CD14-positive monocyte (primary cell): ENCODE measurements around the gene TCP11. TPM values are rescaled to one million over a fixed set of nuclear protein-coding genes. Genes with fewer than 3 reads are reported as not detected.

Experiments
- DNase-seq, 3 donors: peaks; one replicate each; pipeline ENCODE4 v3.0.0-alpha.2; 2011 to 2022
- H2AFZ ChIP-seq: 2 replicates; pipeline ENCODE4 v1.6.0; 2012; ENCODE audit warnings: mild to moderate bottlenecking, low read depth, low read length, inconsistent platforms; ENCODE audit not compliant: insufficient read depth, poor library complexity, severe bottlenecking
- H3K27ac ChIP-seq, 2 donors: 1 replicate in 1 of 2; 2 replicates in 1 of 2; pipeline ENCODE4 v1.5.1; 2012 to 2013; ENCODE audit warnings: low read length in 2 of 2, control low read depth in 1 of 2, inconsistent platforms in 1 of 2, low read depth in 1 of 2, mild to moderate bottlenecking in 1 of 2
- H3K27me3 ChIP-seq, 2 donors: one replicate each; pipeline versions ENCODE4 v1.6.0 to v1.6.1; 2011 to 2013; ENCODE audit warnings: low read length in 2 of 2; ENCODE audit not compliant: control insufficient read depth in 2 of 2, insufficient read depth in 2 of 2
- H3K36me3 ChIP-seq, 2 donors: replicated peaks in 1 of 2; 1 replicate in 1 of 2; 2 replicates in 1 of 2; pipeline versions ENCODE4 v1.5.1 to v1.6.1; 2012 to 2013; ENCODE audit warnings: low read length in 2 of 2, control low read depth in 1 of 2, inconsistent platforms in 1 of 2, mild to moderate bottlenecking in 1 of 2; ENCODE audit not compliant: insufficient read depth in 2 of 2, control insufficient read depth in 1 of 2
- H3K4me1 ChIP-seq, 2 donors: 1 replicate in 1 of 2; 2 replicates in 1 of 2; pipeline versions ENCODE4 v1.5.1 to v1.6.1; 2012 to 2013; ENCODE audit warnings: low read length in 2 of 2, control low read depth in 1 of 2, inconsistent platforms in 1 of 2, mild to moderate bottlenecking in 1 of 2, moderate library complexity in 1 of 2; ENCODE audit not compliant: insufficient read depth in 2 of 2, control insufficient read depth in 1 of 2
- H3K4me2 ChIP-seq: replicated peaks from 2 replicates; pipeline ENCODE3; 2012; ENCODE audit warnings: low read length, moderate library complexity, mild to moderate bottlenecking; ENCODE audit not compliant: poor library complexity, severe bottlenecking; ENCODE audit errors: extremely low read depth
- H3K4me3 ChIP-seq, 3 experiments: fragments of 200-600 bp in 1 of 3; sonication (generic) in 1 of 3; replicated peaks in 1 of 3; 1 replicate in 2 of 3; 2 replicates in 1 of 3; pipeline ENCODE4 v1.5.1; 2011 to 2013; ENCODE audit warnings: low read length in 3 of 3, mild to moderate bottlenecking in 3 of 3, control low read depth in 2 of 3, low read depth in 2 of 3, inconsistent platforms in 1 of 3, moderate library complexity in 1 of 3
- H3K79me2 ChIP-seq: 2 replicates; pipeline ENCODE4 v1.6.0; 2012; ENCODE audit warnings: mild to moderate bottlenecking, control low read depth, inconsistent platforms, low read length, moderate library complexity; ENCODE audit not compliant: insufficient read depth
- H3K9ac ChIP-seq: 2 replicates; pipeline ENCODE4 v1.6.0; 2017; ENCODE audit warnings: low read length, mild to moderate bottlenecking; ENCODE audit not compliant: insufficient read depth, poor library complexity, severe bottlenecking
- H3K9me3 ChIP-seq, 2 donors: replicated peaks in 1 of 2; 1 replicate in 1 of 2; 2 replicates in 1 of 2; pipeline versions ENCODE4 v1.5.1 to v1.6.1; 2012 to 2013; ENCODE audit warnings: low read length in 2 of 2, control low read depth in 1 of 2; ENCODE audit not compliant: control insufficient read depth in 1 of 2, insufficient read depth in 1 of 2
- H4K20me1 ChIP-seq: 2 replicates; pipeline ENCODE4 v1.6.0; 2012; ENCODE audit warnings: mild to moderate bottlenecking, low read length, control low read depth, moderate library complexity; ENCODE audit not compliant: insufficient read depth
- H3K27ac Mint-ChIP-seq, 7 donors: one replicate each; pipeline ENCODE4 v1.8.0; 2020; ENCODE audit warnings: mild to moderate bottlenecking in 7 of 7, mixed read lengths in 7 of 7, moderate library complexity in 6 of 7, inconsistent platforms in 2 of 7
- H3K27me3 Mint-ChIP-seq, 3 donors: one replicate each; pipeline ENCODE4 v1.8.0; 2021 to 2022; ENCODE audit warnings: low read depth in 3 of 3, mild to moderate bottlenecking in 3 of 3, mixed read lengths in 3 of 3, moderate library complexity in 3 of 3, inconsistent platforms in 1 of 3
- H3K36me3 Mint-ChIP-seq, 2 donors: one replicate each; pipeline ENCODE4 v1.8.0; 2020; ENCODE audit warnings: mixed read lengths in 2 of 2, inconsistent platforms in 1 of 2, mild to moderate bottlenecking in 1 of 2
- H3K4me1 Mint-ChIP-seq: one replicate; pipeline ENCODE4 v1.8.0; 2020; ENCODE audit warnings: mild to moderate bottlenecking, mixed read lengths
- H3K4me3 Mint-ChIP-seq, 2 donors: one replicate each; pipeline ENCODE4 v1.8.0; 2020; ENCODE audit warnings: mild to moderate bottlenecking in 2 of 2, mixed read lengths in 2 of 2, moderate library complexity in 1 of 2
- H3K9me3 Mint-ChIP-seq, 7 donors: one replicate each; pipeline ENCODE4 v1.8.0; 2020 to 2022; ENCODE audit warnings: mixed read lengths in 7 of 7, mild to moderate bottlenecking in 6 of 7, moderate library complexity in 6 of 7, inconsistent platforms in 2 of 7
- CTCF ChIP-seq: fragments of 200-600 bp; IDR thresholded peaks from one replicate; pipeline ENCODE4 v1.8.0; 2022; ENCODE audit warnings: antibody characterized with exemption, mild to moderate bottlenecking
- WGBS: methylation state at CpG from one replicate; pipeline ENCODE4 v1.1.5; 2013; ENCODE audit warnings: missing lambda C conversion rate; ENCODE audit not compliant: insufficient coverage; 5-methylcytosine and 5-hydroxymethylcytosine counted together
- intact Hi-C, 2 donors: fragments of 100-400 bp; cut with micrococcal nuclease; formaldehyde crosslinking; loops; one replicate each; pipeline versions ENCODE4 v1.15.0 to v1.15.1; 2023
- polyA plus RNA-seq, 3 donors: library from polyadenylated mRNA; depleted of rRNA in 1 of 3; unstranded in 2 of 3; stranded (reverse) in 1 of 3; fragments of 300-500 nt in 2 of 3; fragments of >200 nt in 1 of 3; fragmentation: Illumina TruSeq in 2 of 3; gene quantifications; 1 replicate in 2 of 3; 2 replicates in 1 of 3; pipeline ENCODE4 v1.2.3, GENCODE V29; 2012 to 2021

Gene TCP11
- polyA plus RNA-seq, 3 donors: not detected

DNA sequence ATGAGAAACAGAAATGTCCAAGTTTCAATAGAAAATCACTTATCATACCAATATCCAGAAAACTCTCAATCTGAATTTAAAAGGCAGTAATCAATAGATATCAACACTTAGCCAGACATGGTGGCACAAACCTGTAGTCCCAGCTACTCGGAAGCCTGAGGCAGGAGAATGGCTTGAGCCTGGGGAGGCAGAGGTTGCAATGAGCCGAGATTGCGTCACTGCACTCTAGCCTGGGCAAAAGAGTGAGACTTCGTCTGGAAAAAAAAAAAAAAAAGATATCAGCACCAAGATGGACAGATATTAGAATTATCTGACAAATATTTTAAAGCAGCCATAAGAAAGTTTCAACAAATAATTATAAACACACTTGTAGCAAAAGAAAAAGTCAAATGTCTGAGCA is 47.0 kb downstream of the TCP11 start:
- Mint-ChIP-seq H3K9me3 (no peaks in the 10 kb centered on the region), H3K27me3 (peaks cover 0 to 1% (median 0%) of the 10 kb centered on the region in 3 donors), H3K27ac (no peak overlapping the region), H3K36me3 (peaks cover 21 to 23% of the 10 kb centered on the region in 2 donors), H3K4me1 (no peaks in the 10 kb centered on the region), H3K4me3 (no peak overlapping the region)
- Histone ChIP-seq H3K9ac (no peak overlapping the region), H3K4me2 (no peak overlapping the region), H4K20me1 (no peaks in the 10 kb centered on the region), H3K36me3 (peaks cover 19 to 28% of the 10 kb centered on the region in 2 donors), H3K4me1 (no peaks in the 10 kb centered on the region), H3K27me3 (no peaks in the 10 kb centered on the region), H3K9me3 (no peaks in the 10 kb centered on the region), H3K27ac (no peak overlapping the region), H3K4me3 (no peak overlapping the region), H3K79me2 (no peaks in the 10 kb centered on the region), H2AFZ (no peak overlapping the region)
- intact Hi-C loops: no loop called here
- 43% methylated on average over 1 of the region's 4 CpGs for WGBS
- no peak for DNase-seq
- TF ChIP-seq CTCF: no peak

- H3K4me2 ChIP-seq: no peak overlapping the region
- no peaks in the 10 kb centered on the region for H3K9me3 Mint-ChIP-seq
- H3K79me2 ChIP-seq: no peaks in the 10 kb centered on the region
- H2AFZ ChIP-seq: no peak overlapping the region
- no peak overlapping the region for H3K27ac Mint-ChIP-seq
- no peak overlapping the region for H3K27ac ChIP-seq
- H3K4me3 Mint-ChIP-seq: no peak overlapping the region
- H3K36me3 ChIP-seq: peaks cover 23 to 32% of the 10 kb centered on the region in 2 donors
- no peaks in the 10 kb centered on the region for H3K4me1 Mint-ChIP-seq
- H4K20me1 ChIP-seq: no peaks in the 10 kb centered on the region
- H3K36me3 Mint-ChIP-seq: peaks cover 25% of the 10 kb centered on the region in 2 donors
- H3K9ac ChIP-seq: peak overlapping the region; percentile 8
- intact Hi-C loops: no loop called here
- DNase-seq: no peak
- H3K4me1 ChIP-seq: no peaks in the 10 kb centered on the region
- TF ChIP-seq CTCF: no peak
- H3K4me3 ChIP-seq: no peak overlapping the region
- WGBS: 100% methylated on average over 3 of the region's 6 CpGs
- no peaks in the 10 kb centered on the region for H3K9me3 ChIP-seq
- peaks cover 0 to 1% (median 0%) of the 10 kb centered on the region in 3 donors for H3K27me3 Mint-ChIP-seq
- H3K27me3 ChIP-seq: no peaks in the 10 kb centered on the region
These were observed 47.4 kb downstream of the TCP11 start for GRCh38 chr6:35093783-35094182.
